ENCODE results near the gene PGAP3.

Gene PGAP3

GRCh38 chr17:39664581-39665561 is 23.0 kb downstream of the PGAP3 start, which contains the start of gene TCAP:
TCAP (plus strand) TSS chr17:39665349; CDS start chr17:39665360, 11 bp downstream.
- no peak for TF ChIP-seq MYC (IDR thresholded peaks at IDR 0.05; ENCODE audit: low read depth, low read length)
- no peak for TF ChIP-seq CTCF (IDR thresholded peaks at IDR 0.05; ENCODE audit: low read depth, low read length)
- TF ChIP-seq MAX (IDR thresholded peaks at IDR 0.05; ENCODE audit: low read depth, low read length) = no peak
- no peak within 1 kb of the TSS for H3K4me3 ChIP-seq (ENCODE audit: low read depth, low read length)
- no peak for DNase-seq (ENCODE audit: low read depth)

GRCh38 chr17:39663688-39664580 is 23.9 kb downstream of the PGAP3 start:
- TF ChIP-seq MYC (IDR thresholded peaks at IDR 0.05; ENCODE audit: low read depth, low read length) (no peak), MAX (IDR thresholded peaks at IDR 0.05; ENCODE audit: low read depth, low read length) (no peak), POLR2A (IDR thresholded peaks at IDR 0.05; ENCODE audit: extremely low read depth, insufficient read length) (no peak), CTCF (IDR thresholded peaks at IDR 0.05; ENCODE audit: low read depth, low read length) (no peak)
- DNase-seq (ENCODE audit: low read depth) = no peak
- H3K4me3 ChIP-seq (ENCODE audit: low read depth, low read length) = no peak overlapping the region

- DNase-seq (ENCODE audit: low read depth) = no peak
- no peak for TF ChIP-seq MAX (IDR thresholded peaks at IDR 0.05; ENCODE audit: low read depth, low read length)
- TF ChIP-seq CTCF (IDR thresholded peaks at IDR 0.05; ENCODE audit: low read depth, low read length) = no peak
- no peak for TF ChIP-seq MYC (IDR thresholded peaks at IDR 0.05; ENCODE audit: low read depth, low read length)
- TF ChIP-seq POLR2A (IDR thresholded peaks at IDR 0.05; ENCODE audit: extremely low read depth, insufficient read length) = no peak
- no peak overlapping the region for H3K4me3 ChIP-seq (ENCODE audit: low read depth, low read length)
Observed at GRCh38 chr17:39663340-39663687, 24.5 kb downstream of the PGAP3 start.

GRCh38 chr17:39662551-39663339 is 25.1 kb downstream of the PGAP3 start:
- no peak for DNase-seq (ENCODE audit: low read depth)
- no peak overlapping the region for H3K4me3 ChIP-seq (ENCODE audit: low read depth, low read length)
- TF ChIP-seq CTCF (IDR thresholded peaks at IDR 0.05; ENCODE audit: low read depth, low read length) (no peak), MAX (IDR thresholded peaks at IDR 0.05; ENCODE audit: low read depth, low read length) (no peak), POLR2A (IDR thresholded peaks at IDR 0.05; ENCODE audit: extremely low read depth, insufficient read length) (no peak), MYC (IDR thresholded peaks at IDR 0.05; ENCODE audit: low read depth, low read length) (no peak)
